ENCODE results near the gene RPS24. TPM values are rescaled to one million over a fixed set of nuclear protein-coding genes. Genes with fewer than 3 reads are reported as not detected.

The RPS24 gene
- total and polyA plus RNA-seq, 9 of the 15 experiments (the other 6 are each of a cell fraction or from before 2014, with no cell fraction given): 1,947 to 7,307 (median 5,944) TPM

- TF ChIP-seq CHD7 (IDR thresholded peaks at IDR 0.05; ENCODE audit: low read depth, low read length) (no peak), STAG1 (CRISPR knock-in tag; IDR thresholded peaks at IDR 0.05; ENCODE audit: borderline replicate concordance) (no peak), NCOR1 (IDR thresholded peaks at IDR 0.05) (no peak), GTF2A2 (tag; IDR thresholded peaks at IDR 0.05) (no peak), POLR2AphosphoS2 (IDR thresholded peaks at IDR 0.05; ENCODE audit: low read length) (peak; percentile 38; the same call in 1 of the 2 replicates), ZNF785 (CRISPR knock-in tag; IDR thresholded peaks at IDR 0.05) (no peak), ZBTB17 (CRISPR knock-in tag; IDR thresholded peaks at IDR 0.05) (peak; percentile 88), CAMTA2 (CRISPR knock-in tag; conservative IDR thresholded peaks at IDR 0.05) (no peak), TEAD1 (CRISPR knock-in tag; IDR thresholded peaks at IDR 0.05) (0 out of 4 replicates have a peak, but pooled peaks of 1 of the 2 experiments have one; percentile 20), MLLT1 (IDR thresholded peaks at IDR 0.05) (peak in 1 of 2 experiments; percentile 62; a peak in 1 of 4 replicates)
Measured at GRCh38 chr10:78042752-78043104, 9.1 kb downstream of the RPS24 start (continued).

All from K562 (cell line).